HG02642 (cell line): ENCODE measurements around the gene PIGBOS1.
"Not testable (repeated sequence)": the region's sequence is repeated elsewhere in the genome, so short reads cannot be mapped to it uniquely, and the experiment has no call there.

ENCODE experiments used
- ATAC-seq: cut with Tn5 transposase; IDR thresholded peaks from one replicate; pipeline ENCODE4 v1.9.1; 2021; ENCODE audit warnings: mild to moderate bottlenecking; ENCODE audit not compliant: unreplicated experiment, poor library complexity

PIGBOS1 gene

DNA sequence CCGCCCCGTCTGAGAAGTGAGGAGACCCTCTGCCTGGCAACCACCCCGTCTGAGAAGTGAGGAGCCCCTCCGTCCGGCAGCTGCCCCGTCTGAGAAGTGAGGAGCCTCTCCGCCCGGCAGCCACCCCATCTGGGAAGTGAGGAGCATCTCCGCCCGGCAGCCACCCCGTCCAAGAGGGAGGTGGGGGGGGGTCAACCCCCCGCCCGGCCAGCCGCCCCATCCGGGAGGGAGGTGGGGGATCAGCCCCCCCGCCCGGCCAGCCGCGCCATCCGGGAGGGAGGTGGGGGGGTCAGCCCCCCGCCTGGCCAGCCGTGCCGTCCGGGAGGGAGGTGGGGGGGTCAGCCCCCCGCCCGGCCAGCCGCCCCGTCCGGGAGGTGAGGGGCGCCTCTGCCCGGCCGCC lies 16.1 kb downstream of the PIGBOS1 start:
- ATAC-seq = not testable (repeated sequence)

DNA sequence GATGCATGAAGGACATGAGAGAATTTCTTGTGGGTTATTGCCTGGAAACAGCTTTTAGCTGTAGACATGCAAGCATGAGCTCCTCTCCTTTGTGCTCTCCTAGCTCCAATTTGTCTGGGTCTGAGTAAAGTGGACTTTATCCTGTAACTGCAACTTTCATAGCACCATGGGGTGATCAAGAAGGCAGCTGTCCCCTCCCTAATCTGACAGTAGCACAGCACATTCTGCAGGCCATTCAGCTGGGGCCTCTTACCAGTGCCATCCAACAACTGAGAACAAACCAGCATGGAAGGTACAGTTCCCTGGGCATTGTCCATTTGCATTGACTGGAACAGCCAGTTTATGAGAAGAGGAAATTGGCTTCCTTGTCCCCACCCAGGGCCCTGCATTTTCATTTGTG lies 21.6 kb downstream of the PIGBOS1 start:
- no peak for ATAC-seq

GRCh38 chr15:55290528-55291057 lies 28.3 kb downstream of the PIGBOS1 start:
- ATAC-seq = peak; percentile 77

DNA sequence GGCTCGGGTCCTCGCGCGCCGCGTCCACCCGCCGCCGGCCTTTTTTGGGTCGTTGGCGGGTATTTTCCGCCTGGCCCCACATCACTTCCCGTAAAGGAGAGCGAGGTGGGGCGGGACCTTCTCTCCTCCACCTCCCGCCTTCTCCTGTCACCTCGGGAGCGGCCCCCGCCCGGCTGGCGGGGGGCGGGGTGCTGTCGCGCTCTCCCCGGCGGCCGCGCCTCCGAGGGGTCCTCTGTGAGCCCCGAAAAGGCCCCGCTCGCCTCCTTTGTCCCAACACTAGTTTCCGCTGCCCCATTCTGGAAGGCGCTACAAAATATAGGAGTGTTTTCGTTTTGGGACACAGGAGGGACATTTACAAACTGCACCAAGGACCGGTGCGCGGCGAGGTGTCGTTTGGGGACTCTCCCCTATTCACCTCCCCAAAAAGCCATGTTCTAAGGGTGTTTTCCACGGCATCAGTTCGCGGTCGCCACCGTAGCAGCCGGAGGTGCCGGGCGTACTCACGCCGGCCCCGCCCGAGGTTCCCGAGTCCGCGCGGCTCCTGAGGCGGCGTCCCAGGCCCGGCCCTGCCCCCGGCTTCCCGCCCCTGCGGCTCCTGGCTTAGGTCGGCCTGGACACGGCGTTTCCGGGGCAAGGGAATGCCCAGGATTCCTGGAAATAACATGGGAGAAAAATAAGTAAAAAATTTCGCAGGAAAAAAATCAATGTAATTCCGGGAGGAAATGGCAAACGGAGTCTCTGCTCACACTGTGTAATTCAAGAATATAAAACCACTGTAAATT lies 29.0 kb downstream of the PIGBOS1 start, which contains the start of gene RAB27A:
TSS of gene RAB27A (minus strand) at position 68 of the 782 bp plus-strand sequence. CDS start 54,879 bp downstream, outside the sequence.
- ATAC-seq = peak; percentile 80

DNA sequence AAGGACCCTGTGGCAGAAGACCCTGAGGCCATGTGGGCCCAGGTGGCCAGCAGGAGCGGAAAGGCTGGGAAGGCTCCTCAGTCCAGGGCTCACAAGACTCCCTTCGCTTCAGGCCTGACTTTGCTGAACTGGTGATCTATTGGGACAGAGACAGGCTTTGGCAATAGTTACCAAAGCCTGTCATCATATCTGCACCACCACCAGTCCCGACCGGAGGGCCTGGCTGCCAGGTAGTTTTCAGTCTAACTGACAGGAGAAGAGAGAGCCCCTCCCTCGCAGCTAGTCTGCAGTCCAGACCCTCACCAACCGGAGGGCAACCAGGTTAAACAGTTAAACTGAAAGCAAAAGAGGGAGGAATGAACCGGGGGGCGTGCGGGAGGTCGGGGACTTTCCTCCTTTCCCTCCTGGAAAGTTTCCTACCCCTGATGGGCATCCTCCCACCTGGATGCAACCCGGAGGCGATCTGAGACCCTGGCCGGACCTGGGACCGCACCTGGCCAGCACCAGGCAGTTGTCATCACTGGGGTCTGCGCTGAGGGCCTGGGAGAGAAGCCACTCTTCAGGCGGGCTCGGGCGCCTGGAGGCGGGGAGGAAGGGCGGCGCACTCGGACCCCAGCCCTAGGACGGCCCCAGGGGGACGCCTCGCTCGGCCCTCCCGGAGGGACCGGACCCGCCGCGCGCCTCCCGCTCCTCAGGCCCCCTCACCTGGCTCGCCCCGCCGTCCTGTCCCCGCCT lies 29.7 kb downstream of the PIGBOS1 start:
- peak; percentile 46 for ATAC-seq

DNA sequence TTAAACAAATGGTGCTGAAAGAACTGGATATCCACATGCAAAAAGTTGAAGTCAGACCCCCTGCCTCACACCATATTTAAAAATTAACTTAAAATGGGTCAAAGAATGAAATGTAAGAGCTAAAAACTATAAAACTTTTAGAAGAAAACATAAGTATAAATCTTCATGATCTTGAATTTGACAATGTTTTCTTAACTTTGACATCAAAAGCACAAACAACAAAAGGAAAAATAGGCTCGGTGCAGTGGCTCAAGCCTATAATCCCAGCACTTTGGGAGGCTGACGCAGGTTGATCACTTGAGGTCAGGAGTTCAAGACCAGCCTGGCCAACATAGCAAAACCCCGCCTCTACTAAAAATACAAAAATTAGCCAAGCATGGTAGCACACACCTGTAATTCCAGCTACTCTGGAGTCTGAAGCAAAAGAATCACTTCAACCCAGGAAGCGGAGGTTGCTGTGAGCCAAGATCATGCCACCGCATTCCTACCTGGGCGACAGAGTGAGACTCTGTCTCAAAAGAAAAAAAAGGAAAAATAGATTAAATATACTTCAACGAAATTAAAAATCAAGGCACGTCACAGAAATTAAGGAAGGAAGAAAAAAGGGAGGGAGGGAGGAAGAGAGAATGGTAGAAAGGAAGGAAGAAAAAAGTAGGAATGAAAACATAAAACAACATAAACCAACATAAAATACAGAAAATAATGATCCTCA lies 30.8 kb downstream of the PIGBOS1 start:
- no peak for ATAC-seq

GRCh38 chr15:55286442-55287189 lies 32.3 kb downstream of the PIGBOS1 start:
- not testable (repeated sequence) for ATAC-seq

- ATAC-seq = no peak
These were observed 34.5 kb downstream of the PIGBOS1 start for GRCh38 chr15:55284426-55284825.

DNA sequence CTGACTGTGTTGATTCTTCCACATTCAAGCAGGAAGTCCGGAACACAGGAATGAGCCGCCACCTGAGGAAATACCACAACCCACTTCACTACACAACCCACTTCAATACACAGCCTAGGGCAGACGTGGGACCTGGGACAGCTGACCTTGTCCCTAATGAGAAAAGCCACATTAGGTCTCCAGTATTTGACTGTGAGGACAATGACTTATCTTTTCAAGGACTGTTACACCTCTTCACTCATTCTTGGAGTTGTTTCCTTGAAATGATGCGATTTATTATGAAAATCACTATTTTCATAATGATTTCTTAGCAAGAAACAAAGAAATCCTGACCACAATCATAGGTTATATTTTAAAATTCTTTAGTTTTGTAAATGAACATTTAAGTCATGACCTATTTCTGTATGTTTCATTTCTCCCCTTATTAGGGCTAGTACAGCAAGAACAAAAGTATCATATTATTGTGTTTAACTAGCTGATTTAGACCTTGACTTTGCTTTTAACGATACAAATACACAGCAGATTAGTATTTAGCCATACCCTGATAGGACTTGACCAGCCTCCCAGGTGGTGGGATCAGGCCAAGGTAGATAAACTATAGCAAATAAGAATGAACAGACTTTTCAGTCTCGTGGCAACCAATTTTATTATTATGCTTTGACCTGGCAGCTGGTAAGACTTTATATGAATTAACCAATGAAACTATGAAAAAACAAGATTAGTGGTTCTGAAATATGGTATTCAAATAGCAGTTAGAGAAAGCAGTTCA lies 35.4 kb downstream of the PIGBOS1 start:
- no peak for ATAC-seq

DNA sequence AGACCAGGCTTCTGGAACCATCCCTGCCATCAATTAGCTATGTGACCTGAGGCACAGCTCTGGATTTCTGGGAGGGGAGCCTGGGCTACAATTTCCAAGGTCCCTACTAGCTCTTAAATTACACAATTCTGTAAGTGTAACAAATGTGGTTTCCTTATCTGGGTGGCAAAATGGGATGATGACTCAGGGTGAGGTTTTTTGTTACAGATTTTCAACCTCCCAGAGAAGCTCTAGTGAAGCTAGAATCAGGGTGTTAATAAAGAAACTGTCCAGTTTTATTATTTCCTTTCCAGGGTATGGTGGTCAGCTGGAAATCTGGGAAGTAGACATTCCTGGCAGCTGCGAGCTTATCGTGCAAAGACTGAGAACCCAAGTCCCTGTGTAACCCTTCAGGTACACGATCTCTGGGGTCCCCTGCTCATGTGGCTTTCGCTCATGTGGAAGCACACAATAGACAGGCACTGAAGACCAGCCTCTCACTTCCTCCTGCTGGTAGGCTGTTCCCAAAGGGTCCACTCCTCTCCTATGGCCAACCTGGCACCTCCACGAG lies 36.6 kb downstream of the PIGBOS1 start:
- no peak for ATAC-seq

DNA sequence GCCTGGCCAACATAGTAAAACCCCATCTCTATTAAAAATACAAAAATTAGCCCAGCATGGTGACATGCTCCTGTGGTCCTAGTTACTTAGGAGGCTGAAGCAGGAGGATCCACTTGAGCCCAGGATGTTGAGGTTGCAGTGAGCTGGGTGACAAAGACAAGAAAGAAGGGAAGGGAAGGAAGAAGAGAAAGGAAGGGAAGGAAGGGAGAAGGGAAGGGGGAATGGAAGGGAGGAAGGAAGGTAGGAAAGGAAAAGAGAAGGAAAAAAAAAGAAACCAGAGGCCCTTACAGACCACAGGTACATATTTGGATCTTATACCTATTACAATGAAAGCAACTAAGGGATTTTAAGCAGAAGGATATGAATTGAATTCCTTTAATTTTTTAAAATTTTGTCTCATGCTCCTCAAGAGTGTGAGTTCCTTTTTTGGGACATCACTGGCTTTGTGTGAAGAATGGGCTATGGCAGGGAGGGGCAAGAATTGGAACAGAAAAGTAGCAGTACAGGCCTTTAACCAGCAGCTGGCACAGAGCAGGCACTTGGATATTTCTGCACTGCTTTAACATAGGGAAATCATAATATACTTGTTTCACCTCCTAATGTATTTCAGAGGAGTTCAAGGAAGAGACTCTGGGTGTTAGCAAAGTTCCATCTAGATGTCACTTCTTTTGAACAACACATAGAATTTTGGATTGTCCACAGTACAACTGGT lies 37.2 kb downstream of the PIGBOS1 start:
- ATAC-seq = no peak

DNA sequence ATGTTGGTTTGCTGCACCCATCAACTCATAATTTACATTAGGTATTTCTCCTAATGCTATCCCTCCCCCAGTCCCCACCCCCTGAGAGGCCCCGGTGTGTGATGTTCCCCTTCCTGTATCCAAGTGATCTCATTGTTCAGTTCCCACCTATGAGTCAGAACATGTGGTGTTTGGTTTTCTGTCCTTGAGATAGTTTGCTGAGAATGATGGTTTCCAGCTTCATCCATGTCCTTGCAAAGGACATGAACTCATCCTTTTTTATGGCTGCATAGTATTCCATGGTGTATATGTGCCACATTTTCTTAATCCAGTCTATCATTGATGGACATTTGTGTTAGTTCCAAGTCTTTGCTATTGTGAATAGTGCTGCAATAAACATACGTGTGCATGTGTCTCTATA lies 38.3 kb downstream of the PIGBOS1 start:
- not testable (repeated sequence) for ATAC-seq

DNA sequence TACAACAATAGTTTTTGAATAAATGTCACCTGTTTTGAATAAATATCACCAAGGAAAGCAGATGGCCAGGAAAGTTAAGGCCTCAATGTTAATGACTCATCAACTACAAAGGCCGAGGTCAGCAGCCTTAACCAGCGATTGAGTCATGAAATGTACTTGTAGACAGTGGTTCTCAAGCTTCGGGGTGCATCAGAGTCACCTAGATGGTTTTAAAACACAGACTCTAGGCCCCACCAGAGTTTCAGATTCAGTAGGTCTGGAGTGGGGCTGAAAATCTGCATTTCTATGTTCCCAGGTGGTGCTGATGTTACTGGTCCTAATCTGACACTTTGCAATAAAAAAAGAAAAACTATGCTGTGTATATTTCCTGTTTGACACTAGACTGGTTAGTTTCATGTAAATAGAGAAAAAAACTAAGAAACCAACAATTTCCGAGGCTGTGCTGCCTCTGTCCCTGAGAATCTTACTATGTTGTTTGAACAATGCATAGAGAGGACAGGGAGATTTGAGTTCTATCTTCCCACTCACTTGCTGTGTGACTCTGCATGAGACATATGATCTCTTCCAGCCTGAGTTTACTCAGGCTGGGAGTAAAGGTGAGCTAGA lies 39.1 kb downstream of the PIGBOS1 start:
- peak; percentile 86 for ATAC-seq

- no peak for ATAC-seq
These were observed 39.7 kb downstream of the PIGBOS1 start for GRCh38 chr15:55279100-55279745.

DNA sequence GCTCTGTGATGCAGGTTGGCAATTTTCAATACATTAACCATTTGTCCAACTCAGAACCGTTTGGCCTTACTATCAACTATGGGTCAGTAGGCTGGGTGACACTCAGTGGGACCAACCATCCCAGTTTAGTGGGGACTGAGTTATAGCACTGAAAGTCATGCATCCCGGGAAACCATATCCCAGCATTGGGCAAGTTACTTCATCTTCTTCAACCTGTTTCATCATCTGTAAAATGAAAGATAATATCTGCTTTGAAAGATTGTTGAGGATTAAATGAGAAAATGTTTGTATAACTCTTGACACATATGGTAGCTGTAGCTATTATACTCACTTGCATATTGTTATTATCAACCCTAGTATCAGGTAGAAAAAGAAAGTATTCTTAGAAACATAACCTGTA lies 41.2 kb downstream of the PIGBOS1 start:
- ATAC-seq = no peak

GRCh38 chr15:55277116-55277564 lies 41.8 kb downstream of the PIGBOS1 start:
- peak; percentile 49 for ATAC-seq

DNA sequence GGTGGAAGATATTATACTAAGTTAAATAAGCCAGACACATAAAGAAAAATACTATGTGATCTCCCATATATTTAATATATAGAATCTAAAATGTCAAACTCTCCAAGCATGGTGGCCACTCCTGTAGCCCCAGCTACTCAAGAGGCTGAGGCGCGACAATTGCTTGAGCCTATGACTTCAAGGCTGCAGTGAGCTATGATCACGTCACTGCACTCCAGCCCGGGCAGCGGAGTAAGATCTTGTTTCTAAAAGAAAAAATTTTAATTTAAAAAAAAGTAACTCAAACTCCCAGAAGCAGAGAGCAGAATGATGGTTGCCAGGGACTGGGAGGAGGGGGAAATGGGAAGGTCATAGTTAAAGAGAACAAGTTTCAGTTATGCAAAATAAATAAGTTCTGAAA lies 42.6 kb downstream of the PIGBOS1 start:
- ATAC-seq = no peak
